ENCODE data around the gene ADARB1. TPM values are rescaled to one million over a fixed set of nuclear protein-coding genes. Genes with fewer than 3 reads are reported as not detected.

ADARB1 gene
- polyA plus RNA-seq, 12 donors, result 22.6 to 43.0 (median 28.7) TPM; not detected in 1

- peak; percentile 31 for DNase-seq
Measured at GRCh38 chr21:45073301-45074047, 906 bp upstream of the ADARB1 start.

- no peak for DNase-seq
Measured at GRCh38 chr21:45074818-45075595, 627 bp downstream of the ADARB1 start.

GRCh38 chr21:45075596-45076244 lies 1.3 kb downstream of the ADARB1 start:
- no peak for DNase-seq

GRCh38 chr21:45076245-45076711 lies 1.9 kb downstream of the ADARB1 start:
- DNase-seq, result no peak

- no peak for DNase-seq
Measured at GRCh38 chr21:45078371-45078770, 4.0 kb downstream of the ADARB1 start.

GRCh38 chr21:45078877-45079281 lies 4.5 kb downstream of the ADARB1 start:
- DNase-seq, result no peak

GRCh38 chr21:45079351-45079750 lies 5.0 kb downstream of the ADARB1 start:
- DNase-seq, result no peak

GRCh38 chr21:45080232-45080631 lies 5.9 kb downstream of the ADARB1 start:
- no peak for DNase-seq

- no peak for DNase-seq
Measured at GRCh38 chr21:45080639-45081414, 6.4 kb downstream of the ADARB1 start.

GRCh38 chr21:45081636-45082035 lies 7.3 kb downstream of the ADARB1 start:
- DNase-seq, result no peak

GRCh38 chr21:45082736-45083135 lies 8.4 kb downstream of the ADARB1 start:
- no peak for DNase-seq

- no peak for DNase-seq
Measured at GRCh38 chr21:45084121-45084520, 9.7 kb downstream of the ADARB1 start.

GRCh38 chr21:45084881-45085536 lies 10.6 kb downstream of the ADARB1 start:
- no peak for DNase-seq

GRCh38 chr21:45085700-45086099 lies 11.3 kb downstream of the ADARB1 start:
- no peak for DNase-seq

GRCh38 chr21:45086337-45086958 lies 12.1 kb downstream of the ADARB1 start:
- no peak for DNase-seq

GRCh38 chr21:45087022-45087823 lies 12.8 kb downstream of the ADARB1 start:
- DNase-seq, result no peak

- no peak for DNase-seq
Measured at GRCh38 chr21:45088116-45088515, 13.7 kb downstream of the ADARB1 start.

GRCh38 chr21:45088729-45089128 lies 14.3 kb downstream of the ADARB1 start:
- DNase-seq, result no peak

- DNase-seq, result no peak
Measured at GRCh38 chr21:45089964-45090363, 15.6 kb downstream of the ADARB1 start.

- no peak for DNase-seq
Measured at GRCh38 chr21:45090966-45091365, 16.6 kb downstream of the ADARB1 start.
